CD4-positive, alpha-beta T cell treated with Interleukin-17A for 4 hours (primary cell): ENCODE measurements around the gene TMEM183A.

Experiments used
- DNase-seq: peaks from one replicate; pipeline ENCODE4 v3.0.0-alpha.2; 2020; ENCODE audit warnings: mixed read lengths

Gene TMEM183A

GRCh38 chr1:203073469-203073868 is 66.3 kb downstream of the TMEM183A start:
- no peak for DNase-seq
